ENCODE measurements around the gene CEP57L1.

Gene CEP57L1

GRCh38 chr6:109059153-109059552 lies 36.2 kb upstream of the CEP57L1 start:
- no peak overlapping the region for H3K18ac ChIP-seq (ENCODE audit: low read length)
- H3K79me1 ChIP-seq (ENCODE audit: low read length), result no peaks in the 10 kb centered on the region
- H2AK5ac ChIP-seq (ENCODE audit: low read length), result no peak overlapping the region
- H2AFZ ChIP-seq (ENCODE audit: insufficient read depth, low read length, poor library complexity), result no peak overlapping the region
- no peaks in the 10 kb centered on the region for H3K4me1 ChIP-seq (ENCODE audit: control insufficient read depth in 1 of 2, insufficient read depth in 2 of 2, low read length in 2 of 2)
- H4K91ac ChIP-seq (ENCODE audit: low read depth, low read length), result no peak overlapping the region
- H3K14ac ChIP-seq (ENCODE audit: low read length), result no peak overlapping the region
- H3K27me3 ChIP-seq (ENCODE audit: insufficient read depth, low read length), result no peaks in the 10 kb centered on the region
- no peak overlapping the region for H3K27ac ChIP-seq (ENCODE audit: low read depth, low read length)
- no peak overlapping the region for H3K4me3 ChIP-seq (ENCODE audit: low read depth, low read length)
- no peak overlapping the region for H2BK5ac ChIP-seq (ENCODE audit: low read depth, low read length, poor library complexity)
- no peaks in the 10 kb centered on the region for H3K36me3 ChIP-seq (ENCODE audit: control insufficient read depth in 1 of 2, insufficient read depth in 2 of 2, low read length in 2 of 2)
- DNase-seq, result no peak
- H2BK120ac ChIP-seq (ENCODE audit: insufficient read depth, low read length, poor library complexity), result no peak overlapping the region
- no peak overlapping the region for H4K8ac ChIP-seq (ENCODE audit: low read depth, low read length)
- WGBS (ENCODE audit: extremely low coverage, insufficient coverage, insufficient read length), result no CpG with 5 or more reads among the region's 3 CpGs
- no peak overlapping the region for H3K23ac ChIP-seq (ENCODE audit: low read length)
- H3K9ac ChIP-seq (ENCODE audit: low read length), result no peak overlapping the region
- no peaks in the 10 kb centered on the region for H3K79me2 ChIP-seq (ENCODE audit: control insufficient read depth, insufficient read depth, low read length, poor library complexity)
- no peak overlapping the region for H2BK12ac ChIP-seq (ENCODE audit: low read length)
- no peak overlapping the region for H3K4ac ChIP-seq (ENCODE audit: low read depth, low read length)
- H3K9me3 ChIP-seq (ENCODE audit: insufficient read depth, low read depth, low read length), result no peaks in the 10 kb centered on the region
- no peak overlapping the region for H4K12ac ChIP-seq (ENCODE audit: low read depth, low read length)
- H3K4me2 ChIP-seq (ENCODE audit: low read length), result no peak overlapping the region

- Histone ChIP-seq H3K79me1 (ENCODE audit: low read length) (no peaks in the 10 kb centered on the region), H3K36me3 (ENCODE audit: control insufficient read depth in 1 of 2, insufficient read depth in 2 of 2, low read length in 2 of 2) (no peaks in the 10 kb centered on the region), H3K4me2 (ENCODE audit: low read length) (no peak overlapping the region), H3K9me3 (ENCODE audit: insufficient read depth, low read depth, low read length) (no peaks in the 10 kb centered on the region), H2BK5ac (ENCODE audit: low read depth, low read length, poor library complexity) (no peak overlapping the region), H4K12ac (ENCODE audit: low read depth, low read length) (no peak overlapping the region), H4K8ac (ENCODE audit: low read depth, low read length) (no peak overlapping the region), H3K4ac (ENCODE audit: low read depth, low read length) (no peak overlapping the region), H3K23ac (ENCODE audit: low read length) (no peak overlapping the region), H3K27me3 (ENCODE audit: insufficient read depth, low read length) (no peaks in the 10 kb centered on the region), H3K14ac (ENCODE audit: low read length) (no peak overlapping the region), H3K4me3 (ENCODE audit: low read depth, low read length) (no peak overlapping the region), H3K4me1 (ENCODE audit: control insufficient read depth in 1 of 2, insufficient read depth in 2 of 2, low read length in 2 of 2) (no peaks in the 10 kb centered on the region), H2BK12ac (ENCODE audit: low read length) (no peak overlapping the region), H3K79me2 (ENCODE audit: control insufficient read depth, insufficient read depth, low read length, poor library complexity) (no peaks in the 10 kb centered on the region), H2AFZ (ENCODE audit: insufficient read depth, low read length, poor library complexity) (no peak overlapping the region), H3K27ac (ENCODE audit: low read depth, low read length) (no peak overlapping the region), H4K91ac (ENCODE audit: low read depth, low read length) (no peak overlapping the region), H3K18ac (ENCODE audit: low read length) (no peak overlapping the region), H3K9ac (ENCODE audit: low read length) (no peak overlapping the region), H2AK5ac (ENCODE audit: low read length) (no peak overlapping the region), H2BK120ac (ENCODE audit: insufficient read depth, low read length, poor library complexity) (no peak overlapping the region)
- DNase-seq, result no peak
- no CpG with 5 or more reads among the region's 4 CpGs for WGBS (ENCODE audit: extremely low coverage, insufficient coverage, insufficient read length)
These were observed 35.7 kb upstream of the CEP57L1 start for GRCh38 chr6:109059571-109060021.

GRCh38 chr6:109060571-109060970 lies 34.7 kb upstream of the CEP57L1 start:
- no peak overlapping the region for H3K14ac ChIP-seq (ENCODE audit: low read length)
- no CpG with 5 or more reads among the region's 2 CpGs for WGBS (ENCODE audit: extremely low coverage, insufficient coverage, insufficient read length)
- H3K4me3 ChIP-seq (ENCODE audit: low read depth, low read length), result no peak overlapping the region
- H3K4me2 ChIP-seq (ENCODE audit: low read length), result no peak overlapping the region
- H2AFZ ChIP-seq (ENCODE audit: insufficient read depth, low read length, poor library complexity), result no peak overlapping the region
- no peak for DNase-seq
- H4K8ac ChIP-seq (ENCODE audit: low read depth, low read length), result no peak overlapping the region
- H3K27ac ChIP-seq (ENCODE audit: low read depth, low read length), result no peak overlapping the region
- no peak overlapping the region for H3K9ac ChIP-seq (ENCODE audit: low read length)
- H3K79me2 ChIP-seq (ENCODE audit: control insufficient read depth, insufficient read depth, low read length, poor library complexity), result no peaks in the 10 kb centered on the region
- no peak overlapping the region for H4K91ac ChIP-seq (ENCODE audit: low read depth, low read length)
- H3K4ac ChIP-seq (ENCODE audit: low read depth, low read length), result no peak overlapping the region
- H3K18ac ChIP-seq (ENCODE audit: low read length), result no peak overlapping the region
- H3K4me1 ChIP-seq (ENCODE audit: control insufficient read depth in 1 of 2, insufficient read depth in 2 of 2, low read length in 2 of 2), result no peaks in the 10 kb centered on the region
- H2AK5ac ChIP-seq (ENCODE audit: low read length), result no peak overlapping the region
- H4K12ac ChIP-seq (ENCODE audit: low read depth, low read length), result no peak overlapping the region
- H3K9me3 ChIP-seq (ENCODE audit: insufficient read depth, low read depth, low read length), result no peaks in the 10 kb centered on the region
- H3K27me3 ChIP-seq (ENCODE audit: insufficient read depth, low read length), result no peaks in the 10 kb centered on the region
- H3K23ac ChIP-seq (ENCODE audit: low read length), result no peak overlapping the region
- no peaks in the 10 kb centered on the region for H3K79me1 ChIP-seq (ENCODE audit: low read length)
- no peaks in the 10 kb centered on the region for H3K36me3 ChIP-seq (ENCODE audit: control insufficient read depth in 1 of 2, insufficient read depth in 2 of 2, low read length in 2 of 2)
- no peak overlapping the region for H2BK12ac ChIP-seq (ENCODE audit: low read length)
- no peak overlapping the region for H2BK5ac ChIP-seq (ENCODE audit: low read depth, low read length, poor library complexity)
- H2BK120ac ChIP-seq (ENCODE audit: insufficient read depth, low read length, poor library complexity), result no peak overlapping the region

GRCh38 chr6:109062216-109062615 lies 33.1 kb upstream of the CEP57L1 start:
- Histone ChIP-seq H3K18ac (ENCODE audit: low read length) (no peak overlapping the region), H3K4ac (ENCODE audit: low read depth, low read length) (no peak overlapping the region), H2BK12ac (ENCODE audit: low read length) (no peak overlapping the region), H3K27ac (ENCODE audit: low read depth, low read length) (no peak overlapping the region), H3K27me3 (ENCODE audit: insufficient read depth, low read length) (no peaks in the 10 kb centered on the region), H3K36me3 (ENCODE audit: control insufficient read depth in 1 of 2, insufficient read depth in 2 of 2, low read length in 2 of 2) (no peaks in the 10 kb centered on the region), H3K4me2 (ENCODE audit: low read length) (no peak overlapping the region), H3K9ac (ENCODE audit: low read length) (no peak overlapping the region), H3K14ac (ENCODE audit: low read length) (no peak overlapping the region), H4K8ac (ENCODE audit: low read depth, low read length) (no peak overlapping the region), H3K79me1 (ENCODE audit: low read length) (no peaks in the 10 kb centered on the region), H2BK120ac (ENCODE audit: insufficient read depth, low read length, poor library complexity) (no peak overlapping the region), H3K23ac (ENCODE audit: low read length) (no peak overlapping the region), H4K12ac (ENCODE audit: low read depth, low read length) (no peak overlapping the region), H4K91ac (ENCODE audit: low read depth, low read length) (no peak overlapping the region), H2AK5ac (ENCODE audit: low read length) (no peak overlapping the region), H3K4me3 (ENCODE audit: low read depth, low read length) (no peak overlapping the region), H3K79me2 (ENCODE audit: control insufficient read depth, insufficient read depth, low read length, poor library complexity) (no peaks in the 10 kb centered on the region), H3K4me1 (ENCODE audit: control insufficient read depth in 1 of 2, insufficient read depth in 2 of 2, low read length in 2 of 2) (no peaks in the 10 kb centered on the region), H2BK5ac (ENCODE audit: low read depth, low read length, poor library complexity) (no peak overlapping the region), H2AFZ (ENCODE audit: insufficient read depth, low read length, poor library complexity) (no peak overlapping the region), H3K9me3 (ENCODE audit: insufficient read depth, low read depth, low read length) (no peaks in the 10 kb centered on the region)
- no peak for DNase-seq
- no CpG with 5 or more reads among the region's 5 CpGs for WGBS (ENCODE audit: extremely low coverage, insufficient coverage, insufficient read length)

Data from trophoblast cell (in vitro differentiated cells and primary cell).